NK-92 treated with Interleukin-12 subunit alpha and Interleukin-12 subunit beta, amount 100 ng/mL, for 24 hours (cell line): ENCODE results near the gene QRICH1.

Experiments
- DNase-seq: peaks from one replicate; lab custom pipeline; 2025; lab: John Stamatoyannopoulos, UW

Gene QRICH1

DNA sequence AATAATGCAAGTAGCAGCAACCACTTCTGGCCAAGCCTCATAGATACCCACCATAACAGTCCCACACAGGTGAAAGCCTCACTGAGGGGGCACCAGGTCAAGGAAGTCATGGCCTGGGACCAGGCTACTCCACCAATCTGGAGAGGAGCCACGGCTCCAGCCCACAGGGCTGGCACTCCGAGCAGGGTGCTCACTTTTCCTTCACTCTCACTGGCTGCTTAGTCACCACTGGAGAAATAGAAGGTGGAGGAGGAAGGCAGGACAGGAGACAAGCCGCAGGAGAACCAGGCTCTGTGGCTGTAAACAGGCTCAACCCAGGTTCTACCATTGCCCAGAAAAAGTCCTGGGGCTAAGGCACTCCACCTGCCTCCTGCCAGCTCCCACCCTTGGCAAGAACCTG is 25.6 kb upstream of the QRICH1 start:
- no peak for DNase-seq

DNA sequence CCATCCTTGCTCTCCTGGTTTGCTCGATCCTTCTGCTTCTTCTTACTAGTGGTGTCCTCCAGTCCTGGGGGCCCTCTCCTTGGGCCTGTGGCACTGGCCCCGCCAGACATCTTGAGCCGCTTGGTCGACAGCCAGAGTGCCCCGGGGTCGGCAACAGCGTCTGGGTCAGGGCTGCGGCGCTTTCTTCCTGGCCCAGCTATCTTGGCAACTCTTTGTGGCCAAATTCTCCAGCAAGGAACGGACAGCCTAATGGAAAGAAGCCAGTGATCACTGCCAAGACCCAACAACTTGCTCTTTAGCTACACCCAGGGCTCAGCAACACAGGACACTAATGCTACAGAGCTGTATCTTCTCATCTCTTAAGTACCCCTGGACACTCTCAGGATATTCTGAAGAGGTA is 25.2 kb upstream of the QRICH1 start:
- DNase-seq = no peak

DNA sequence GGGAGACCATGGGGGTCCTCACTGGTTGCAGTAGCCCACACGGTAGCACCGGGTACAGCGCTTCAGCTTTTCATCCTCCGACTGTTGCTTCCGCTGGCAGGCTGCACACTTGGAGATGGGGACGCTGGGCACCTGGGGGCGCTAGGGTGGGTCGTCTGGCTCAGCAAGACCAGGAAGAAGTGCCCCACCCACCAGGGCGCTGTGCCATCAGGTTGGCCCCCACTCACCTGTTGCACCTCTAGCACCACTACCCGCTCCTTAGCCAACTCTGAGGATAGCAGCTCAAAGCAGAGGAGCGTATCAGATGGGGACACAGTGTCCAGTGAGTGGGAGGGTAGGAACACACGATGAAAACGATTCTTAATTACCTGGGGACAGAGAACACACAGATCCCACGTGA is 18.4 kb upstream of the QRICH1 start:
- DNase-seq = no peak

DNA sequence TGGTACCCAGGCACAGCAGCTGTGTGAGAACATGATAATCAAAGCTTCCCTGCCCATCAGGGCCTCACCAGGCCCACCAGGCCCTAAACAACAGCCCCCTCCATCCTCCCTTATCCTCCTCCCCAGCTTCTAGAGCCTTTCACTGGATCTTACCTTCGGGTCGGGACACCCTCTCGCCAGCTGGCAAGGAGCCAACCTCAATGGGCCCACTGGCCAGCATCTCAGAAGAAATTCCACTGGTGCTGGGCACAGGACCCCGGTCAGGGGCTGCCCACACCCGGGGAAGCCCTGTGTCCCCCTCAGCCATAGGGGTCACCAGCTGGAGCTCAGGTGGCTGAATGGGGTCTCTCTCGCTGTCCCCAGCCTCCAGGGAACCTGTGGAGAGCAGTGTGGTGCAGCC is 17.5 kb upstream of the QRICH1 start:
- no peak for DNase-seq

DNA sequence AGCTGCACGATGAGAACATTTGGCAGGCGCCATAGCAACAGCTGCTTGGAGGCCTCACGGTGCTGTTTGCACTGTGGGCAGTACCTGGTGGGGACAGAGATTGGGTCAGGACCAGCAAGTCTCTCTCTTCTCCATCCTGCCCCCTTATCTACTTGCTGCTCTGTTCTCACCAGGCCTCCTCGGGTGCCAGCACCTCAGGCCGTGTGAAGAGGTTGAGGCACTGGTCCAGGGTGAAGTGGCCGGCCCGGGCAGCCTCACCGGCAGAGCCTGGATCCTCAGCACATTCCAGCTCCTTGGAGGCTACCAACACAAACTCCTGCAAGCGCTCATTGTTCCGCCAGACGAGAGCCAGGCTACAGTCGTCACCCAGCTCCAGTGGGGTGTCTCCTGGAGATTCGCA is 16.9 kb upstream of the QRICH1 start:
- DNase-seq = no peak

DNA sequence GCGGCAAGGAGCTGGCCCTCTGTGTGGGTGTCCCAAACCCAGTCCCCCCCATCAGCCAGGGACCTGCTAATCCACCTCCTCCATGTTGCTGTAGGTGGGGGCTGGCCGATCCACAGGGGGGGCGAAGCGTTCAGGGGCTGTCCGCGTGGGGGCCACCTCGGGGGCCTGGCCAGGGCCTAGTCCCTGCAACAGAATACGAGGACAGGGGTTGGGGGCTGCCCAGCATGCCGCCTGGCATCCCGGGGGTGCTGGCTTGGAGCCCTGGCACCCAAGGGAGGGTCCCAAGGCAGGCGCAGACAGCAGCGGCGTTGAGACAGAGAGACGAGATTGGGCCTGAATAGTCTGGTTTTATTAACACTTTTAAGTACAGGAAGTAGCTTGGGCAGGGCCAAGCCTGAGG is 14.5 kb upstream of the QRICH1 start:
- DNase-seq = no peak

DNA sequence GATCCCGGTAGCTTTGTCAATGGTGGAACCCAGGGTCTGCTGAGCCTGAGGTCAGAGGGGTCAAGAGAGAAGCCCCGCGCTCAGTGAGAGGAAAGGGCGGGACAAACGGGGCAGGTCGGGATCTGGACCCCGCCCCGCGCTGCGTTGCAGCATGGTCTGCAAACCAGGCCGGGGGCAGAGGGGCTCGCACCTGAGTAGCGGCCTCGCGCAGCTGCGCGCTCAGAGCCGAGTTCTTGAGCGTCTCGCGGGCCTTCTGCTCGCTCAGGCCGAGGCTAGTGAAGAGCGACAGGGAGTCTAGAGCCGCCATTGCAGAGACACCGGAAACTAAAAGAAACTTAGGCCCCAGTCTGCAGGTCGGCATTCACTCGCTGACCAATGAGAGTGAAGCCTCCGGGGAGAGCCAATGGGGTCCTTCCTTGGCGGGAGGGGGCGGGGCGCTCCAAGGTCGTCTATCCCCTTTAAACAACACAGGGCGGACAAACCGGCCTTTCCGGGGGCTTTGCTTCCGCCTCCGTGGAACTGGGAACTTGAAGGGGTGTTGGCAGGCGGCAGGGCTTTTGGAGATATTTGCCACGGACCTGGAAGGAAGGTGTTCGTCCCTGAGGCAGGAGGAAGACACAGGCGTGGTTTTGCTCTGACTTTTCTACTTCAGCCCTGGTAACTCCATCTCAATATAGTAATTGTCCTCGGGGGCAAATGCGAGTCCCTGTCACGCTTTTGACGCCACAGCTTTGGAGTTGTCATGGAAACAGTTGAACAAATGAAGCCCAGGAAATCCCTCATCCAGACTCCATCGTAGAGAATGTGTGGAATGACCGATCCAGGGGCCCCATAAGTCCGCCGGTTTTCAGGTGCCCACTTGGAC is 10.8 kb upstream of the QRICH1 start, which contains the start of gene QARS1:
Gene QARS1 (minus strand): TSS at position 331 of the 865 bp plus-strand sequence. CDS start 24 bp downstream, at position 307.
- DNase-seq = peak; percentile 80

DNA sequence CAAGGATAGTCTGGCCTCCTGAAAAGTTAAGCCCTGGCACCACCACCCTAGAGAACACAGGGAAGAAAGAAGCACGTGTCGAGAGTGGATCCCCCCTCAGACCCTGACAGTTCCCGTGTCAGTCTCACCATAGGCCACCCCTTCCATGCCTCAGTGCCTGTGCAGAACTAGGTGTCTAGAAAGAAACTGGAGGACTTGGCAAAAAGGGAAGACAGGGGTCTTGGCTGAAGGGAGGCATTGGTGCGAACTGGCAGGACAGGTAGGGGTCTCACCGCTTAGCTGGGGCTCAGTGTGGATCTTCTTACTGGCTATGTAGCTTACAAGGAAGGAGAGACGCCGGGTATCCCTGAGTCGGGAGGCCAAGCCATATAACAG is 10.2 kb upstream of the QRICH1 start:
- DNase-seq = no peak

DNA sequence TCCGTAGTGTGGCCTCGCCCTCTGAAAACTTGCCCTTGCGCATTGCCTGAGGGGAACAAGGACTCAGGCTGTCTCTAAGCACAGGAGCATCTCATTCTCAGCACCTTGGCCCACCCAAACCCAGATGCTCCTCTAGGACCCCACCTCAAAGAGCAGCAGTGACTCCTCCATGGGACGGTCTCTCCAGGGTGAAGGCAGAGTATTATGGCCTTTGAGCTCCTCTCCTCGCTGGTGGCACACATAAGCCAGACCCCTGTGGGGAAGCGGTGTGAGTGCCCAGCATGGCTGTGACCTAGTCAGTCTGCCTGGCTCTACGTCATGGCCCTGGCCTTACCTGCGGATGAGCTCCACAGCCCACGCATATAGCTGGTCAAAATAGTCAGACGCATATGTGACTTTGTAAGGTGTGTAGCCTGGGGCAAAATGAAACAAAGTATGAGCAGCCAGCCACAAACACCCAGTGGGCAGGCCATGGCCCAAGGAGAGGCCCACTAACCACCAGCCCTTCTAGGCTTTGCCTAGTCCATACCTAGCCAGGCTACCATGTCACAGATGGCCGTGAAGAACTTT is 6.3 kb upstream of the QRICH1 start:
- DNase-seq = no peak

DNA sequence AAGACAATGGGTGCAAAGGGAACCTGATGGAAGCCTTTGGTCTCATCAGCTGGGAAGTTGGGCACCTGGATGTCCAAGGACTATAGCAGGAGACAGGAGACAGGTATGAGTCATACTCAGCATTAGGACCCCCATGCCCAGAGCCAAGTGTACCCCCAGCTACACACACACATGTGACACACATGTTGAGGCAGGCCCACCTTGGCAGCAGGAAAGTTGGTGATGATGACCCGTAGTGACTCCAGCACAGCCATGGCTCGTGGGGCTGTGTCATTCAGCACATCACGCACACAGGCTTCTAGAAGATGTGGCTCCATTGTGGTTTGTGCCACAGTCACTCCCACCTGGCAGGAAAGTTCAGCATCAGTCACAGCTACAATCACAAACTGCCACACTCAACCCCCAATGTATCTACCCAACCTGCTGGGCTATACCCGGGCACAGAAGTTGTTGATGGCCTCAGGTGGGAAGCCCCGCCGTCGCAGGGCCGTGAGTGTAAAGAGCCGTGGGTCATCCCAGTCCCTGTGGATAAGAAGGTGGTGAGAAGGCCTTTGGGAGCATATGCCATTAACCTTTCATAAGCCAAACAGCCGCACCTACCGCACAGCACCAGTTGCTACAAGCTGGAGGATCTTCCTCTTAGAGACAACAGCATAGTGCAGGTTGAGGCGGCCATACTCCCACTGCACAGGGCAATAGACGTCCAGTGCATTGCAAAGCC is 5.2 kb upstream of the QRICH1 start:
- DNase-seq = no peak

DNA sequence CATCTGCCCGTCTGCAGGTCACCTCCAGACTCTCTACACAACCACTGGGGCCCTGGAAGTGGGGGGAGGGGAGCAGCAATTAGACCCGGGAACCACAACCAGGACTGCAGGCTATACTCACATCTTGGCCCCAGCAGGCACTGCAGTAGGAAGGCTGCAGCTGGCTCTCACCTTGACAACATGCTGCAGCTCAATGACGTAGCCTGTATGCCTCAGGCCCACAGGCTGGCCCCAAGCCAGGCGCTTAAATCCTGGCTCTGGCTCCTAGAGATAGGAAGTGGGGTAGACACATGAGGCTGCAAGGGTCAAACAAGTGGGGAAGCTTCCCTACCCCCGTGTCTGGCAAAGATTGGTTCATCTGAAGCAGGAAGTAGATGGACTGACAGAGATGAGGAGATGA is 4.6 kb upstream of the QRICH1 start:
- no peak for DNase-seq

DNA sequence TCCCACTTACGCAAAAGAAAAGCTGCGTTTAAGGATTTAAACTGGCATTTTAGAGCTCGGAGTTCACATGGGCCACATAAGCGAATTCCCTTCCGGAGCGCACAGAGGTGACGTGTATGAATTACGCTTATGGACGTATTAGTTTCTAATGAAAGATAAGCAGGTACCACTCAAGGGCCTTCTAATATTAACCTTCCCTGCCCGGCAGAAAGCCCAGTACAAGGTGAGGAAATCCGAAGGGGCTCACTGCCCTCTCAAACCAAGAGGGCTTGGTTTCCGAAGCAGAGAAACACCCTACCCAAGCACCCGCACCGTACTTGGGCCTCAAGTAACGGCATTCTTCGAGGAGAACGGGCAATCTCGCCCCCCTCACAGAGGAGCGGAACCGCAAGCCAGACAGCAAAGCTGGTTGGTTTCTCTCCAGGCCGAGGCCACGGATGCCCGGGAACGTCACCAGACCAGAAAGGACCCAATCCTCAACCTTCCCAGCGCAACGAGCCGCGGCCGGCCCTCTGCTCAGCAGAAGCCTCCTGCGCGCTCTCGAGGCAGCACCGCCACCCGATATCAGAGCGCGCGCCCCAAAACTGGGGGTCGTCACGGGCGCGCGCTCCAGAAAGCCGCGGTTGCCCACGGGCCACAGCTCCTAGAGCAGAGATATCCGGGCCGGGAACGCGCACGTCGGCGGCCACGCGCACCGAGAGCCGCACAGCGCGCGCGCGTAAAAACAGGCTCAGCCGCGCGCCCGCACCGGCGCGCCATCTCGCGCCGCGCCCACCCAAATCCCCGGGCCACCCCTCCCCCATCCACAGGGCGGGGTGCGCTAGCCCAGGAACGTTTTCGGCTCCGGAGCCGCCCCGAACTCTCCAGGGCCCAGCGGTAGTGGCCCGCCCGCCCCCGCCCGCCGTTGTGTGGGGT is 676 bp downstream of the QRICH1 start:
- DNase-seq = peak; percentile 69

DNA sequence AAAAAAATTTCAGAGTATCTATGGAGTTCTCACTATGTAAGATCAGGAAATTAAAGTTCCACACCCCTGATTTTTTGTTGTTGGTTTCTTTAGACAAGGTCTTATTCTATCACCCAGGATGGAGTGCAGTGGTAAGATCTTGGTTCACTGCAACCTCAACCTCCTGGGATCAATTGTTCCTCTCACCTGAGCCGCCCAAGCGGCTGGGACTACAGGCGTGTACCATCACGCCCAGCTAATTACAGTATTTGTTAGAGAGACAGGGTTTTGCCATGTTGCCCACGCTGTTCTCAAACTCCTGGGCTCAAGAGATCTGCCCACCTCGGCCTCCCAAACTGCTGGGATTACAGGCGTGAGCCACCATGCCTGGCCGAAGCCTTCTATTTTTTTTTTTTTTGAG is 12.4 kb downstream of the QRICH1 start:
- no peak for DNase-seq

DNA sequence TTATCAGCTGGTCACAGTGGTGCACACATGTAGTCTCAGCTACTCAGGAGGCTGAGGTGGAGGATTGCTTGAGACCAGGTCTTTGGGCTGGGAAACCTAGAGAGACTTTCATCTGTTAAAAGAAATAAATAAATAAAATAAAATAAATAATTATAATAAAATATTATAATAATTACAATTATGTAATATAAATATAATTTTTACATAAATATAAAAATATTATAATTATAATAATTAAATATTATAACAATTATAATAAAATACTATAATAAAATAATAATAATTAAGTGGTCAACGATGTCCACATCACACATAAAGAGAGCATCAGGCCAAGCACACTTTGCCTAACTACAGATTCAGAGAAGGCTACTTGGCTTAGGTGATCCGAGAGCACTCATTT is 14.6 kb downstream of the QRICH1 start:
- DNase-seq = no peak

DNA sequence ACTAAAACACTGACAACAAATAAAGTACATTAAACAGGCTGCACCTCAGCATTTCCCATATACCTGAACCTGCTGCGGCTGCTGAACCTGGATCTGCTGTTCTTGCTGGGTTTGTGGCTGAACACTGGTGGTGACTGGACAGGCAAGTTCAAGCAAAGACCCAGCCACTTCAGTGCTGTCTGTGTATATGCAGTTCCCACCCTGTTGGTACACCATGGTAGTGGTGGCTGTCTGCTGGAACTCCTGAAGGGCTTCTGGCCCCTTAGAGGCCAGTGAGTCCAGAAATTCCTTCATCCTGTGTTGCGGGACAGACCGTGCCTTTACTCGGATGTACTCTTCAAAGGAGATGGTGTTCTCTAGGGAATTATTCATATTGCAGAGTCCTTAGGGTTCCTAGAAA is 17.2 kb downstream of the QRICH1 start:
- no peak for DNase-seq

DNA sequence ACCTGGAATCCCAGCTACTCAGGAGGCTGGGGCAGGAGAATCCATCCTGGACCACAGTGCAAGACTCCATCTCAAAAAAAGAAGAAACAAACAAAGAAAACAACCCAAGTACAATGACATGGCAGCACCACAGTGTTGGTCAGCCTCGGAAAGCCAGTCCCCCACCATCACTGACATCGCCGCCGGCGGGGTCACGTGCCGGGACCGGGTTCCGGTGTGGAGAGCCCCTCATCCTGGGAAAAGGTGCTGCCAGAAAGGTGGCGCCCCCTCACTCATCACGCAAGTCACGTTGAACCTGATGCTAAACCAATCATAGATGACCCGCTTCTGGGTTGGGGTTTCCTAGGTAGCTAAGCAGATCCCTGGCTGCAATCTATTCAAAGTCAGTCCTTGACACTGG is 17.8 kb downstream of the QRICH1 start:
- DNase-seq = no peak

DNA sequence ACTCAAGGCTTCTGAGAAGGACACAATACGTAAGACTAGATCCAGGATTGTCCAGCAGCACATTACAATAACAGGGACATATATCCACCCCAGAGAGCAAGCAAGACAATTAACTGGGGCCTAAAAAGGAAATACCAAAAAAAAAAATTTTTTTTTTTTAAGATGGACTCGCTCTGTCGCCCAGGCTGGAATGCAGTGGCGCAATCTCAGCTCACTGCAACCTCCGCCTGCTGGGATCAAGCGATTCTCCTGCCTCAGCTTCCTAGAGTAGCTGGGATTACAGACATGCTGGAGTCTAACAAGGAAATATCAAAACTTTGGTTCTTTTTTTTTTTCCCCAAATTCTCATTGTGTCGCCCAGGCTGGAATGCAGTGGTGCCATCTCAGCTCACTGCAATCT is 35.9 kb downstream of the QRICH1 start:
- DNase-seq = no peak

DNA sequence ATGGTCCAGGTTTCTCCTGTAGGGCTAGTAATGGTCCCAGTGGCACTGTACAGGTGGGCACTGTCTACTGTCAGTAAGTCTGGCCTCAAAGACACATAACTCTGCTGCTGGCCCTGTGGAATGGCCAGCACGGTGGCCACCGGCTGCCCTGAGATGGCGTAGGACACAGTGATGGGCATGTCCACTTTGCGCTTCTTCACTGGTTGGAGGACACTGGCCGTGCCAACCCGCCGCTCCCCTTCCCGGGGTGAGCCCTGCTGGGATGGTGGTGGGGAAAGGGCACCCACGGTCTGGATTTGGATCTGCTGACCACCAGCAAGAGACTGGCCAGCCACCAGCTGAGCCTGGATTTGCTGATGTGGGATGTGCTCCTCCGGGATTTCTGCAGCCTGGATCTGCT is 36.6 kb downstream of the QRICH1 start:
- DNase-seq = no peak

DNA sequence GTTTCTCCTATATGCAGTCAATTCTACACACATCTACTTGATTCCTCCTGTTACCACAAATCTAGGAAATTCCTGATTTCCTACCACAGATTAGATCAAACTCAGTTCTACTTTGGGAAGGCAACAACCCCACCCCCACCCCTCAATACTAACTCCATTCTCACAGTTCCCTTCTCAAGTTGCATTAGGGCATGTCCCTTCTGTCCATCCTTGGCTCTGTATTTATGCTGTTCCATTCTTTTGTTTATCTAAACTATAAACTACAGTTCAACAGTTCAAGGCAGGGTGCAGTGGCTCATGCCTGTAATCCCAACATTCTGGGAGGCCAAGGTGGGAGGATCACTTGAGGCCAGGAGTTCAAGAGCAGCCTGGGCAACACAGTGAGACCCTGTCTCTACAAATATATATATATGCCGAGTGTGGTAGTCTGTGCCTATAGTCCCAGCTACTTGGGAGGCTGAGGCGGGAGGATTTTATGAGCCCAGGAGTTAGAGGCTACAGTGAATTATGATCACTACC is 39.5 kb downstream of the QRICH1 start:
- no peak for DNase-seq

DNA sequence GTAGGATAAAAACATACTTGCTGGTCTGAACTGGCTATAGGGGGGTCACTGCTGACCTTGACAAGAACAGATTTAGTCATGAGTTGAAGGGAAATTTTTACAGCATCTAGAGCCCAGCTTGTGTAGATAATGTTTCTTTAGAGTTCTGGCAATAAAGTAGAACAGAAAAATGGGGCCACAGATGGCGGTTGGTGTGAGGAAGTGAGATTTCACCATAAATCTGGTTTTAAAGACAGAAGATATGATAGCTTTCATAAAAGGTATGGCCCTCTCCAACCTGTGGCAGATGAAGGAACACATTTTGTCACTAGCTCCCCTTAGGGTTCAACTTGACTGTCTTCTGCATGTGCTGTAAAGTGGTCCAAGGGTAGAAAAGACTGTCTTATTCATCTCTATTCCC is 40.3 kb downstream of the QRICH1 start:
- DNase-seq = no peak

DNA sequence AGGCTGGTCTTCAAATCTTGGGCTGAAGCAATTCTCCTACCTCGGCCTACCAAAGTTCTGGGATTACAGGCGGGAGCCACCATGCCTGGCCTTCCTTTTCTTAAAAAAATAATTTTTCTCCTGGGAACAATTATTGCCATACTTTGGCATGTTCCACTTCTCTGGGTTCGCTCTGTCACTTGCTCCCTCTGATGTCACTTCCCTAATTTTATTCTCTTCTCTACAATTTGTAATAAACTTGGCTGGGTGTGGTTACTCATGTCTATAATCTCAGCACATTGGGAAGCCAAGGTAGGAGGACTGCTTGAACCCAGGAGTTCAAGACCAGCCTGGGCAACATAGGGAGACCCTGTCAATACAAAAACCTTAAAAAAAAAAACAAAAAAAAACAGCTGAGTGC is 58.6 kb downstream of the QRICH1 start:
- DNase-seq = no peak

DNA sequence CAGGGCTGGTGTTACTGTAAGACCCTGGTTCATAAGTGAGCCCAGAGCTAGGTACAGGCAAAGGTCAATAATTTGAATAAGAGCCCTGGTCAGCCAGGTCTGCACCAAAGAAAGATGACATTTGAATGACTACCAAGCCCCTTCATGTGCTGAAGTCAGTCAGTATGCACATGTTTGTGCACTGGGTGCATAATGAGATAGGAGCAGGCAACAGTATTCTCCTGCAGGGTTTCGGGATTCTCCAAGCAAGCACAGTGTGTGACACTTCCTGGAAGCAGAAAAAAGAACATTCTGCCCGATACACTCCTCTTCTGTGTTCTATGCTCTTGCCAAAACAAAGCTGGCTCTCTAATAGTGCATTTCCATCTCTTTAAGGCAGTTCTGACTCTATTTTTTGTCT is 59.2 kb downstream of the QRICH1 start:
- DNase-seq = no peak
